GM12801 (cell line): ENCODE data around the gene RAB3GAP2.

Experiments
- TF ChIP-seq, protein P1 (sequence below): IDR thresholded peaks from one replicate; pipeline ENCODE4 v1.5.1; 2011; ENCODE audit warnings: control low read depth; ENCODE audit not compliant: insufficient read length; ENCODE audit errors: extremely low read depth

The RAB3GAP2 gene

DNA sequence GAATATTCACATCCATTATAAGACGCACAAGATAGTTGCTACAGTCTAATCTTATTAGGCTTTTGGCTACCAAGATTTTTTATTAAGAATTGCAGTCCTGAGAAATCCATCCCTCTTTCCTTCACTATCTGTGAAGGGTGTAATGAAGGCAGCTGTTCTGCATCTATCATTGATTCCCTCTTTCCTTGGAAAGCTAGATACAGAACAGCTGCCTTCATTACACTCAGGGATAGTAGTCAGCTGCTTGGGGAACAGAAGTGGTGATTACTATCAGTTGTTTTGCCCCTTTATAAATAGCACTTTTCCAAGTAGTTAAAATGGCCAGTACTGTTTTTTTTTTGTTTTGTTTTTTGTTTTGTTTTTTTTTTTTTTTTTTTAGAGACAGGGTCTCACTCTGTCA, 108.1 kb downstream of the RAB3GAP2 start:
- TF ChIP-seq, protein P1, sequence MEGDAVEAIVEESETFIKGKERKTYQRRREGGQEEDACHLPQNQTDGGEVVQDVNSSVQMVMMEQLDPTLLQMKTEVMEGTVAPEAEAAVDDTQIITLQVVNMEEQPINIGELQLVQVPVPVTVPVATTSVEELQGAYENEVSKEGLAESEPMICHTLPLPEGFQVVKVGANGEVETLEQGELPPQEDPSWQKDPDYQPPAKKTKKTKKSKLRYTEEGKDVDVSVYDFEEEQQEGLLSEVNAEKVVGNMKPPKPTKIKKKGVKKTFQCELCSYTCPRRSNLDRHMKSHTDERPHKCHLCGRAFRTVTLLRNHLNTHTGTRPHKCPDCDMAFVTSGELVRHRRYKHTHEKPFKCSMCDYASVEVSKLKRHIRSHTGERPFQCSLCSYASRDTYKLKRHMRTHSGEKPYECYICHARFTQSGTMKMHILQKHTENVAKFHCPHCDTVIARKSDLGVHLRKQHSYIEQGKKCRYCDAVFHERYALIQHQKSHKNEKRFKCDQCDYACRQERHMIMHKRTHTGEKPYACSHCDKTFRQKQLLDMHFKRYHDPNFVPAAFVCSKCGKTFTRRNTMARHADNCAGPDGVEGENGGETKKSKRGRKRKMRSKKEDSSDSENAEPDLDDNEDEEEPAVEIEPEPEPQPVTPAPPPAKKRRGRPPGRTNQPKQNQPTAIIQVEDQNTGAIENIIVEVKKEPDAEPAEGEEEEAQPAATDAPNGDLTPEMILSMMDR, result no peak

GRCh38 chr1:220160027-220160426, 112.2 kb downstream of the RAB3GAP2 start:
- TF ChIP-seq, protein P1, result no peak

GRCh38 chr1:220159041-220159440, 113.2 kb downstream of the RAB3GAP2 start:
- TF ChIP-seq, protein P1, result no peak

- TF ChIP-seq, protein P1, result no peak
Observed at GRCh38 chr1:220157738-220158137, 114.5 kb downstream of the RAB3GAP2 start.

- TF ChIP-seq, protein P1, result no peak
Observed at GRCh38 chr1:220156620-220157146, 115.6 kb downstream of the RAB3GAP2 start.

DNA sequence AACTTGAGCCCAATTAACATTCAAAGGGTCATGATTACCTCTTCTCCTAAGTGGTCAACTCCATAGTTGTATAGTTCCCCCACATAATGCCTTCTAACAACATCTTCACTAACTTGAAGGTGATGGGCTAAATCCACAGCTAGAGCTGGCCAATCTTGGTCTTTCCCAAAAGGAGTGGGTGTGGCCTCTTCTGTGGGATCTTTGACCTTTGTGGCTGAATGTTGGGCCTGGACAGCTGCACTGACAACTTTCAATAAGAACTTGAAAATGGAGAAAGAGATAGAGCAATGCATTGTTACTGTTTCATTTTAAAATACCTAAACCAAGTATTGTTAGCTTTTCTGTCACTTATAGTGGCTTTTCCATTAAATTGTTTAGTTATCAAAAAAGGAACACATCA, 119.1 kb downstream of the RAB3GAP2 start:
- TF ChIP-seq, protein P1, result no peak

- TF ChIP-seq, protein P1, result no peak
Observed at GRCh38 chr1:220151454-220151853, 120.8 kb downstream of the RAB3GAP2 start.

DNA sequence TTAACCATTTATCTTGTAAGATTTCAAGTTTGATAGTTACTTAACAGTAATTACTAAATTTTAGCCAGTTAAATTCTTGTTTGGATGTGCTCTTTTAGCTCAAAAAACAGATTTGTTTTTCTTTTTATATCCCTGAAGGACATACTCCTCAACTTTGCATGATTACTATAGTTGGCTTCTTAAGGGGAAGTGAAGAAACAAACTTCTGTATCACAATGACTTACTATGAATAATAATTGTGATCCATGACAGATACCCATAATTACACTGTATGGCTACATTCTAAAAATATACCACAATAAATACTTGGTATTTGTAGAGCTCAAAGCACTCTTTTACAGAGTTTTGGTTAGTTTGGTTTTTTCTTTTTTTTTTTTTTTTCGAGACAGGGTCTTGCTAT, 122.5 kb downstream of the RAB3GAP2 start:
- TF ChIP-seq, protein P1, result no peak
